H1 (cell line): ENCODE data around the gene CUL9. TPM values are rescaled to one million over a fixed set of nuclear protein-coding genes. Genes with fewer than 3 reads are reported as not detected.

ENCODE experiments used
- CBX5 ChIP-seq: fragments of 300-800, 300-1000 bp; sonication (generic); IDR thresholded peaks from 2 replicates; pipeline ENCODE4 v1.7.1; 2016; ENCODE audit warnings: antibody characterized with exemption, low read length, low read depth
- TBP ChIP-seq: IDR thresholded peaks from 2 replicates; pipeline ENCODE4 v1.6.1; 2011; ENCODE audit warnings: low read depth, low read length, improper control_type of control experiment
- polyA plus RNA-seq, 7 experiments: library from polyadenylated mRNA; depleted of rRNA in 3 of 7; stranded (reverse) in 5 of 7; unstranded in 2 of 7; fragments of >200 nt in 5 of 7; fragments of 200-250 nt in 2 of 7; gene quantifications; 1 replicate in 5 of 7; 2 replicates in 1 of 7; 4 replicates in 1 of 7; pipeline versions ENCODE4 v1.2.1 to v1.2.3, GENCODE V29; 2011 to 2013; ENCODE audit warnings: missing spikeins in 2 of 7, mixed read lengths in 2 of 7
- total RNA-seq: library from RNA; stranded (reverse); fragmentation: NEBNext Ultra II Directional; extraction: Animal tissue kit (Norgen Biotek cat#: 25700); gene quantifications from 2 replicates; pipeline ENCODE4 v1.2.1, GENCODE V29; 2021

Gene CUL9
- total and polyA plus RNA-seq, 2 of the 8 experiments (the other 6 are each of a cell fraction or from before 2014, with no cell fraction given), result 7.7 to 9.8 TPM

GRCh38 chr6:43256670-43257366 lies 74.8 kb downstream of the CUL9 start (continued):
- TF ChIP-seq CBX5 (no peak), TBP (no peak)
